ENCODE measurements around the gene DNAJC11.

DNA sequence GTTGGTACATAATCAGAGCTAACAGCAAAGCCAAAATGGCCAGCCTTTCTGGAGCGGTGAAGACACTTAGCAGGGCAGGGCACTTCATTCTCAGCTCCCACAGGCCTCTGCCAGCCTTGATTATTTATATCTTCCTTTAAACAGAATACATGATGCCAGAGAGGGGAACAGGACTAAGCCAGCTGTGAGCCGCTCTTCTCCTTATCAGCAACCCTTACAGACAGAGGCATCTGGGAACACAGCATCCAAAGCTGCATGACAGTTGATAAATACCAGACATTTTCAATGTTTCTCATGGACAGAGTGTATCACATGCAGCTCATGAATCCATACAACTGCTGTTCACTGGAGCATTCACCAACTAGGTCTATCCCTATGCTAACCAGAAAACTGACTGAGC lies 29.1 kb downstream of the DNAJC11 start:
- TF ChIP-seq POLR2A (IDR thresholded peaks at IDR 0.05) (no peak), EP300 (IDR thresholded peaks at IDR 0.05) (no peak), CTCF (IDR thresholded peaks at IDR 0.05) (no peak)
